Vagina (tissue), 2 donors: Measurements from ENCODE around the gene RB1.

ENCODE experiments used
- POLR2A ChIP-seq, 2 donors: fragments of 450-650 bp; IDR thresholded peaks; one replicate each; pipeline ENCODE4 v1.6.1; 2017; ENCODE audit warnings: antibody characterized with exemption in 2 of 2, mild to moderate bottlenecking in 2 of 2, moderate library complexity in 2 of 2
- TF ChIP-seq, protein P1 (sequence below), 3 experiments: fragments of 450-650 bp in 2 of 3; fragments of 200-600 bp in 1 of 3; sonication (generic) in 1 of 3; IDR thresholded peaks; one replicate each; pipeline ENCODE4 v1.5.1; 2017 to 2019; ENCODE audit warnings: antibody characterized with exemption in 3 of 3, mild to moderate bottlenecking in 2 of 3, moderate library complexity in 2 of 3

DNA sequence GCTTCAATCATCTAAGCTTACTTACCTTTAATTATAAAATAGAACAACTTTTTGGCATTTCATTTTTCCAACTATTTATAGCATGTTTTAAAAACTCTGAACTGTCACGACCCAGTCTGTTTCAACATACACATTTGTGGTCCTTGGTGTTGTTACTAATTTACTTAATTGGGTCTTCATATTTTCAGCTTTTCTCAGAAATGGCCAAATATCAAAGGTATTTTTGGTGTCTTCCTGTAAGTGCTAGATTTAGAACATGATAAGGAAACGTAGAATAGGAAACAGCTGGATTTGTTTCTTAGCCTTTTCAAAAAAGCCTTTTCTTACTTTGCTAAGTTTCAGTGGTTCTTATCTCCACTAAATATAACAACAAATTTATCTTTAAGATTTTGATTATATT is 97.9 kb downstream of the RB1 start:
- TF ChIP-seq, protein P1, sequence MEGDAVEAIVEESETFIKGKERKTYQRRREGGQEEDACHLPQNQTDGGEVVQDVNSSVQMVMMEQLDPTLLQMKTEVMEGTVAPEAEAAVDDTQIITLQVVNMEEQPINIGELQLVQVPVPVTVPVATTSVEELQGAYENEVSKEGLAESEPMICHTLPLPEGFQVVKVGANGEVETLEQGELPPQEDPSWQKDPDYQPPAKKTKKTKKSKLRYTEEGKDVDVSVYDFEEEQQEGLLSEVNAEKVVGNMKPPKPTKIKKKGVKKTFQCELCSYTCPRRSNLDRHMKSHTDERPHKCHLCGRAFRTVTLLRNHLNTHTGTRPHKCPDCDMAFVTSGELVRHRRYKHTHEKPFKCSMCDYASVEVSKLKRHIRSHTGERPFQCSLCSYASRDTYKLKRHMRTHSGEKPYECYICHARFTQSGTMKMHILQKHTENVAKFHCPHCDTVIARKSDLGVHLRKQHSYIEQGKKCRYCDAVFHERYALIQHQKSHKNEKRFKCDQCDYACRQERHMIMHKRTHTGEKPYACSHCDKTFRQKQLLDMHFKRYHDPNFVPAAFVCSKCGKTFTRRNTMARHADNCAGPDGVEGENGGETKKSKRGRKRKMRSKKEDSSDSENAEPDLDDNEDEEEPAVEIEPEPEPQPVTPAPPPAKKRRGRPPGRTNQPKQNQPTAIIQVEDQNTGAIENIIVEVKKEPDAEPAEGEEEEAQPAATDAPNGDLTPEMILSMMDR (IDR thresholded peaks at IDR 0.05): no peak
- no peak for TF ChIP-seq POLR2A (IDR thresholded peaks at IDR 0.05)
